ENCODE data around the gene LHX3.

GRCh38 chr9:136147890-136148714 lies 56.8 kb downstream of the LHX3 start:
- TF ChIP-seq CTCF (IDR thresholded peaks at IDR 0.05; ENCODE audit: insufficient read depth, low read length) (no peak), POLR2AphosphoS5 (IDR thresholded peaks at IDR 0.05; ENCODE audit: low read depth) (no peak)
